Colonic mucosa (tissue), 4 donors: ENCODE data around the gene SEMA5A. TPM values are rescaled to one million over a fixed set of nuclear protein-coding genes. Genes with fewer than 3 reads are reported as not detected.

Experiments used
- DNase-seq: peaks from one replicate; pipeline ENCODE4 v3.0.0-alpha.2; 2020
- H3K27ac ChIP-seq: fragments of 200-600 bp; one replicate; pipeline ENCODE4 v1.8.0; 2021
- H3K27me3 ChIP-seq: fragments of 200-600 bp; one replicate; pipeline ENCODE4 v1.8.0; 2021
- H3K36me3 ChIP-seq: fragments of 200-600 bp; one replicate; pipeline ENCODE4 v1.8.0; 2021
- H3K4me1 ChIP-seq: fragments of 200-600 bp; one replicate; pipeline ENCODE4 v1.8.0; 2021; ENCODE audit warnings: mild to moderate bottlenecking
- H3K4me3 ChIP-seq: fragments of 200-600 bp; one replicate; pipeline ENCODE4 v1.8.0; 2021
- H3K9ac ChIP-seq, 2 donors: one replicate each; pipeline ENCODE4 v1.7.0; 2013; ENCODE audit warnings: control low read depth in 2 of 2, low read depth in 2 of 2, low read length in 2 of 2
- H3K9me3 ChIP-seq: fragments of 200-600 bp; one replicate; pipeline ENCODE4 v1.8.0; 2021
- CTCF ChIP-seq: fragments of 200-600 bp; IDR thresholded peaks from one replicate; pipeline ENCODE4 v1.8.0; 2022; ENCODE audit warnings: antibody characterized with exemption, mild to moderate bottlenecking
- intact Hi-C: fragments of 100-400 bp; cut with DNase I; formaldehyde crosslinking; loops from one replicate; pipeline ENCODE4 v1.14.1; 2022
- total RNA-seq, 2 donors: library from RNA; stranded (reverse); fragmentation: NEBNext Ultra II Directional in 1 of 2; extraction: Animal tissue kit (Norgen Biotek cat#: 25700) in 1 of 2; gene quantifications; one replicate each; pipeline ENCODE4 v1.2.1, GENCODE V29; 2021
- donor health status: healthy.
- donor health status: DM: no; HTN: no; CAD: no.
- donor health status: DM: no; HTN: no; CAD: no.

The SEMA5A gene
- total RNA-seq, 2 donors from 2014 or later = 23.3 to 32.7 TPM

GRCh38 chr5:9302218-9302617 lies 243.7 kb downstream of the SEMA5A start:
- intact Hi-C loops = no loop called here
- no peak overlapping the region for H3K9ac ChIP-seq
- no peaks in the 10 kb centered on the region for H3K27me3 ChIP-seq
- no peaks in the 10 kb centered on the region for H3K9me3 ChIP-seq
- no peaks in the 10 kb centered on the region for H3K36me3 ChIP-seq
- H3K4me1 ChIP-seq = no peaks in the 10 kb centered on the region
- DNase-seq = no peak
- H3K27ac ChIP-seq = no peak overlapping the region
- H3K4me3 ChIP-seq = no peak overlapping the region
- TF ChIP-seq CTCF = no peak

- Histone ChIP-seq H3K4me1 (no peaks in the 10 kb centered on the region), H3K27ac (no peak overlapping the region), H3K27me3 (no peaks in the 10 kb centered on the region), H3K4me3 (no peak overlapping the region), H3K36me3 (no peaks in the 10 kb centered on the region), H3K9me3 (no peaks in the 10 kb centered on the region), H3K9ac (no peak overlapping the region)
- intact Hi-C loops = no loop called here
- TF ChIP-seq CTCF = no peak
- no peak for DNase-seq
These were observed 244.7 kb downstream of the SEMA5A start for GRCh38 chr5:9301200-9301599.

- DNase-seq = no peak
- Histone ChIP-seq H3K9me3 (no peaks in the 10 kb centered on the region), H3K9ac (no peak overlapping the region), H3K4me3 (no peak overlapping the region), H3K36me3 (no peaks in the 10 kb centered on the region), H3K4me1 (no peaks in the 10 kb centered on the region), H3K27ac (no peak overlapping the region), H3K27me3 (no peaks in the 10 kb centered on the region)
- intact Hi-C loops = no loop called here
- no peak for TF ChIP-seq CTCF
These were observed 248.7 kb downstream of the SEMA5A start for GRCh38 chr5:9297134-9297533.

DNA sequence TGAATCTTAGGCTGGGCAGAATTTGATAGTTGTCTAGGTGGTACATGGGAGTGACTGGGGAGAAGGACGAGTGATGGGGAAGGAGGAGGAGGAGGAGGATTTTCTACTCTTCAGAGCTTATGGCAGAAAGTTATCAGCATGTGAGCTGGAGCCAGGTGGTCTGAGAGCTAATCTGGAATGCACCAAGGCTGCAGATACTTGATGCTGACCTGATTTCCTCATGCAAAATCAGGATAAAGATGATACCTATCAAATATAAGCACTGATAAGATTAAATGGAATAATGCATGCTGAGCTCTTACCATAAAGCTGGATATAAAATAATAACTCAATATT lies 250.4 kb downstream of the SEMA5A start:
- no peak overlapping the region for H3K9ac ChIP-seq
- no peak overlapping the region for H3K27ac ChIP-seq
- no peak for DNase-seq
- no peaks in the 10 kb centered on the region for H3K27me3 ChIP-seq
- no peaks in the 10 kb centered on the region for H3K9me3 ChIP-seq
- H3K36me3 ChIP-seq = no peaks in the 10 kb centered on the region
- intact Hi-C loops = no loop called here
- H3K4me1 ChIP-seq = no peaks in the 10 kb centered on the region
- no peak for TF ChIP-seq CTCF
- no peak overlapping the region for H3K4me3 ChIP-seq

DNA sequence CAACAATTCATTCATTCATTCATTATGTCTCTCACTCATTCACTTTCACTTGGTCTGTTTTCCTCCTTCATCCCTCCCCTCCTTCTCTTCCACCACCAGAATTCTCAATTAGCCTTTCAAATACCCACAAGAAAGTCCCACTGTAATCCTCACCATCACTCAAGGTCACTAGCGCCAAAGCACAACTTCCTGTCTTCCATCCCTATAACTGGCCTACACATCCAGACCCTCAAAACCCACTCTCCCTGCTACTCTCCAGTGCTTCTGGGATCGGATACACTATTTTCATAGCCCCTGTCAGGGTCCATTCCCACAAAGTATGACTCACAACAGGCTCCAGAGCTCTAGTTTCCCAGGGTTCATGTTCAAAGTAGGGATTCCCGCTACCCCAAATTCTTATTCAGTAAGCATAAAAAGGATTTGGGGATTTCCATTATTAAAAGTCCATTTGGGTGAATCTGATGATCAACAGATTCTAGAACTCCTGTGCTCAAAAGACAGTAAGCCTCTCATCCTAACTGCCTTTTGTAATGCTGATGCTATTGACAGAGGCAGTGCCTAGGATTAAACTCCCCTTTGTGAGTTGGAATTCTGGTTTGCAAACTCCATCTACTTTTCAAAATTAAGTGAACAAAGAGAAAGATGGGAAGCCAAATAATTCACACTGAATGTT lies 250.9 kb downstream of the SEMA5A start:
- no peaks in the 10 kb centered on the region for H3K9me3 ChIP-seq
- H3K4me1 ChIP-seq = no peaks in the 10 kb centered on the region
- no peak overlapping the region for H3K27ac ChIP-seq
- DNase-seq = no peak
- H3K36me3 ChIP-seq = no peaks in the 10 kb centered on the region
- H3K9ac ChIP-seq = no peak overlapping the region
- no peaks in the 10 kb centered on the region for H3K27me3 ChIP-seq
- intact Hi-C loops = no loop called here
- no peak overlapping the region for H3K4me3 ChIP-seq
- no peak for TF ChIP-seq CTCF
